Right lobe of liver (tissue), 6 donors: ENCODE results near the gene OPN5. TPM values are rescaled to one million over a fixed set of nuclear protein-coding genes. Genes with fewer than 3 reads are reported as not detected.

Experiments
- ATAC-seq, 4 donors: fragments of 200-7000 bp; cut with Tn5 transposase; one replicate each; pipeline ENCODE4 v1.9.1; 2020; ENCODE audit warnings: mild to moderate bottlenecking in 4 of 4, moderate library complexity in 4 of 4
- DNase-seq, 3 donors: peaks; one replicate each; pipeline ENCODE4 v3.0.0-alpha.2; 2020
- H3K27ac ChIP-seq, 3 donors: fragments of 200-600 bp; one replicate each; pipeline ENCODE4 v1.8.0; 2022
- H3K27me3 ChIP-seq, 2 donors: fragments of 200-600 bp; one replicate each; pipeline ENCODE4 v1.8.0; 2022
- H3K36me3 ChIP-seq, 4 donors: fragments of 200-600 bp; sonication (generic) in 1 of 4; one replicate each; pipeline versions ENCODE4 v1.5.1 to v1.8.0; 2017 to 2022; ENCODE audit warnings: control low read depth in 1 of 4
- H3K4me1 ChIP-seq, 4 donors: fragments of 200-600 bp; sonication (generic) in 1 of 4; one replicate each; pipeline versions ENCODE4 v1.5.1 to v1.8.0; 2017 to 2022; ENCODE audit warnings: control low read depth in 1 of 4
- H3K4me3 ChIP-seq, 3 donors: fragments of 200-600 bp; one replicate each; pipeline ENCODE4 v1.8.0; 2022
- H3K9me3 ChIP-seq, 4 donors: fragments of 200-600 bp; sonication (generic) in 1 of 4; one replicate each; pipeline versions ENCODE4 v1.5.1 to v1.8.0; 2017 to 2022; ENCODE audit warnings: control low read depth in 1 of 4
- POLR2A ChIP-seq: fragments of 450-650 bp; IDR thresholded peaks from one replicate; pipeline ENCODE4 v1.6.1; 2017; ENCODE audit warnings: antibody characterized with exemption, mild to moderate bottlenecking
- WGBS: methylation state at CpG from one replicate; pipeline ENCODE4 v1.1.6; 2018; ENCODE audit warnings: low coverage, low lambda C conversion rate; ENCODE audit not compliant: insufficient coverage; ENCODE audit errors: missing lambda C conversion rate; 5-methylcytosine and 5-hydroxymethylcytosine counted together
- intact Hi-C, 2 donors: fragments of 100-400 bp; cut with DNase I; formaldehyde crosslinking; loops; one replicate each; pipeline versions ENCODE4 v1.11.2 to v1.14.1; 2022
- small RNA-seq, 2 experiments: library from RNA; depleted of rRNA; stranded (forward); fragments of <200 nt; gene quantifications; one replicate each; pipeline ENCODE3, GENCODE V24; 2016
- total RNA-seq, 6 experiments: library from RNA; depleted of rRNA in 2 of 6; stranded (reverse); fragments of >200 nt in 2 of 6; fragmentation: NEBNext Ultra II Directional in 3 of 6; extraction: Animal tissue kit (Norgen Biotek cat#: 25700) in 3 of 6; gene quantifications; one replicate each; pipeline versions ENCODE4 v1.1.0 to v1.2.4, GENCODE V29; 2016 to 2023
- TF ChIP-seq, protein P1 (sequence below), 4 donors: fragments of 200-600 bp in 3 of 4; fragments of 450-650 bp in 1 of 4; IDR thresholded peaks; one replicate each; pipeline versions ENCODE4 v1.5.1 to v1.8.0; 2016 to 2022; ENCODE audit warnings: antibody characterized with exemption in 4 of 4, mild to moderate bottlenecking in 2 of 4
- donor health status: DM: no; HTN: yes; CAD: no.
- donor health status: DM: no; HTN: no; CAD: no.
- donor health status: DM: no; HTN: no; CAD: no.
- donor health status: DM: no; HTN: yes; CAD: no.
- donor health status: DM: no; HTN: yes; CAD: no.

The OPN5 gene
- total RNA-seq, 6 experiments from 2014 or later = not detected

DNA sequence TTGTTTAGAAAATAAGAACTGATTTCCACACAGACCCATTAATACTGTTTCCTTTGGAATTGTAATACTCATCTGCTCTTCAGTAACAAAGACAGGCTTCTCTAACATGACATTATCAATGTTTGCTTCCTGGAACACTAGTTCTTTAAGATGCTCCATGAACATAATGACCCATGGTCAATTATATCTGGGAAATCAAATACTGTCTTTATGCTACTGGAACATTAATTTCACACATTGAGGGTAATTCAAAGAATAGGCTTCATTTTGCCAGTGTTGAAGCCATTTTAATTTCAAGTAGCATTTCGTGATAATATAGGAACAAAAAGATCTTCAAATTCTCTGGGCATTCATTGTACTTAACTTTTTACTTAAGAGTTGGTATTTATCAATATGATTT lies 80.9 kb downstream of the OPN5 start:
- no peaks in the 10 kb centered on the region for H3K9me3 ChIP-seq
- TF ChIP-seq, protein P1, sequence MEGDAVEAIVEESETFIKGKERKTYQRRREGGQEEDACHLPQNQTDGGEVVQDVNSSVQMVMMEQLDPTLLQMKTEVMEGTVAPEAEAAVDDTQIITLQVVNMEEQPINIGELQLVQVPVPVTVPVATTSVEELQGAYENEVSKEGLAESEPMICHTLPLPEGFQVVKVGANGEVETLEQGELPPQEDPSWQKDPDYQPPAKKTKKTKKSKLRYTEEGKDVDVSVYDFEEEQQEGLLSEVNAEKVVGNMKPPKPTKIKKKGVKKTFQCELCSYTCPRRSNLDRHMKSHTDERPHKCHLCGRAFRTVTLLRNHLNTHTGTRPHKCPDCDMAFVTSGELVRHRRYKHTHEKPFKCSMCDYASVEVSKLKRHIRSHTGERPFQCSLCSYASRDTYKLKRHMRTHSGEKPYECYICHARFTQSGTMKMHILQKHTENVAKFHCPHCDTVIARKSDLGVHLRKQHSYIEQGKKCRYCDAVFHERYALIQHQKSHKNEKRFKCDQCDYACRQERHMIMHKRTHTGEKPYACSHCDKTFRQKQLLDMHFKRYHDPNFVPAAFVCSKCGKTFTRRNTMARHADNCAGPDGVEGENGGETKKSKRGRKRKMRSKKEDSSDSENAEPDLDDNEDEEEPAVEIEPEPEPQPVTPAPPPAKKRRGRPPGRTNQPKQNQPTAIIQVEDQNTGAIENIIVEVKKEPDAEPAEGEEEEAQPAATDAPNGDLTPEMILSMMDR (IDR thresholded peaks at IDR 0.05) = no peak
- TF ChIP-seq POLR2A = no peak
- no peak overlapping the region for H3K4me3 ChIP-seq
- no peak for ATAC-seq
- intact Hi-C loops = no loop called here
- no peaks in the 10 kb centered on the region for H3K4me1 ChIP-seq
- WGBS = 25% methylated on average over 1 of the region's 1 CpG
- H3K36me3 ChIP-seq = no peaks in the 10 kb centered on the region
- DNase-seq = no peak
- no peaks in the 10 kb centered on the region for H3K27me3 ChIP-seq
- H3K27ac ChIP-seq = no peak overlapping the region

DNA sequence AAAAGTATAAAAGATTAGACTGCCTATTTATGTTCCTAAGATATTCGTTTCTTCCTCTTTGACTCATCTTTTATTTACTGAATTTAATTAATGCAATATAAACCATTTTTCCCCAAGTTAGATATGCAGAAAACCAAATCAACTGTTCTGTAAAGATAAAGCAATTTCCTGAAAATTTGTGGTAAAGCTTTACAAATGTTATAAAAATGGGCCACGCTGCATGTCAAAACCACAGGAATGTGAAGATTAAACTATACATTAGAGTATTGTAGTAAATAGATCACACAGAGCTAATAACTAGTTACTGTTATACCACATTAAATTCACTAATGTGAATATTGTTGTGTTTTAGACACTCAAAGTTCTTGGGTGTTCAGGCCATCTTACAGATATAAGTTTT lies 83.4 kb downstream of the OPN5 start:
- Histone ChIP-seq H3K9me3 (no peaks in the 10 kb centered on the region), H3K4me1 (no peaks in the 10 kb centered on the region), H3K27me3 (no peaks in the 10 kb centered on the region), H3K4me3 (no peak overlapping the region), H3K27ac (no peak overlapping the region), H3K36me3 (no peaks in the 10 kb centered on the region)
- no peak for TF ChIP-seq POLR2A
- TF ChIP-seq, protein P1 (IDR thresholded peaks at IDR 0.05) = no peak
- 24% methylated on average over 2 of the region's 2 CpGs for WGBS
- DNase-seq (no peak), ATAC-seq (no peak)
- intact Hi-C loops = no loop called here

DNA sequence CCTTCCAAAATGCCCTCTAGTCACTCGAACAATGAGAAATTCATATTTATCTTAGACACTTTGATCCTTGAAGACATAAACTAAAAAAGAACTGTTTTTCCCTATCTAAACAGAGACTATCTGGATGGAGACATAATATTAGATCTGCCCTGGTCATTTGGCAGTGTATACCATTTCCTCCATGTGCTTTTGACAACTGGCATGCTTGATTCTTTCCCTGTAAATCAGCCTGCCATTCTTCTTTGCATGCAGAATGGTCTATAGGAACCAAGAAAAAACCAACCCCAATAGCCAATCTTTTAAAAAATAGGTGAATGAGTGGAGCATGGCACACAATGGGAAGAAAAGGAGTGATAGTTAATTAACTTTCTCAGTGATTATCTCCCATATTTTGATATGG lies 93.8 kb downstream of the OPN5 start:
- Histone ChIP-seq H3K36me3 (no peaks in the 10 kb centered on the region), H3K27ac (no peak overlapping the region), H3K27me3 (no peaks in the 10 kb centered on the region), H3K9me3 (no peaks in the 10 kb centered on the region), H3K4me3 (no peak overlapping the region), H3K4me1 (no peaks in the 10 kb centered on the region)
- intact Hi-C loops = no loop called here
- TF ChIP-seq, protein P1 (IDR thresholded peaks at IDR 0.05) = no peak
- no peak for TF ChIP-seq POLR2A
- DNase-seq (no peak), ATAC-seq (no peak)
- 22% methylated on average over 1 of the region's 1 CpG for WGBS

Small RNA genes within 50 kb of the gene (small RNA-seq; reads per million reads assigned to genes)
- gene RNU1-105P = 0 reads per million in 2 experiments

Other genes starting within 250 kb of the OPN5 start
- not detected for gene ADGRF4, start 83.5 kb upstream of the OPN5 start, total RNA-seq